ENCODE results near the gene LECT2. TPM values are rescaled to one million over a fixed set of nuclear protein-coding genes. Genes with fewer than 3 reads are reported as not detected.

LECT2 gene
- total and polyA plus RNA-seq, 10 of the 15 experiments (the other 5 are each of a cell fraction or from before 2014, with no cell fraction given): not detected

DNA sequence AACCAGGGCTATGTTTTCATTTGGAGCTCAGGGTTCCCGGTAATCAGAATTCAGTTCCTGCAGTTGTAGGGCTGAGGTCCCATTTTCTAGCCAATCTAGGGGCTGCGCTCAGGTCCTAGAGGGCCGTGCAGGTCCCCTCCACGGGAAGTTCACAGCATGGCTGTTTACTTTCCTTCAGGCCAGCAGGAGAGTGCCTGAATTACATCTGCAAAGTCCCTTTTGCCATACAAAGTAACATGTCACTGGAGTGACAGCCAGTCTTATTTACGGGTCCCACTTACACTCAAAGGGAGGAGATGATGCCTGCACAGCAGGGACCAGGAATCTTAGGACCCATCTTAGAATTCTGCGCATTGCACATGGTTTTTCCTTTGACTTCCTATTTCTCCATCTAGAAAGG lies 44.1 kb upstream of the LECT2 start (continued):
- no peak for TF ChIP-seq ZBTB4 (CRISPR knock-in tag; IDR thresholded peaks at IDR 0.05)

- BruUV-seq (replicated peaks): no TSS peak
- DNase-seq (ENCODE audit: low read depth, low spot score) (no peak), ATAC-seq (no peak), FAIRE-seq (no peak)
- H3K4me3 ChIP-seq: no peak overlapping the region
- H3K9ac ChIP-seq (ENCODE audit: control insufficient read depth, insufficient read depth, low read length): no peak overlapping the region
- H3K27ac ChIP-seq (ENCODE audit: control insufficient read depth, insufficient read depth): no peak overlapping the region
- 37% methylated on average over 8 of the region's 8 CpGs for WGBS (ENCODE audit: insufficient coverage, insufficient replicate concordance, low lambda C conversion rate, missing lambda C conversion rate)
- RAD21 ChIA-PET (ENCODE audit: unreplicated experiment): no interaction called here
- intact Hi-C loops (cut with micrococcal nuclease; ENCODE audit: unreplicated experiment) (no loop called here), in situ Hi-C loops (cut with MboI) (no loop called here)
- no peaks in the 10 kb centered on the region for H4K20me1 ChIP-seq (ENCODE audit: control insufficient read depth, insufficient read depth)
- no peaks in the 10 kb centered on the region for H3K79me2 ChIP-seq (ENCODE audit: control insufficient read depth, insufficient read depth, low read length)
- no peaks in the 10 kb centered on the region for H3K4me1 ChIP-seq (ENCODE audit: control insufficient read depth, insufficient read depth, low read length)
- SMC1A ChIA-PET (ENCODE audit: uncharacterized antibody, unreplicated experiment): interaction anchor here (1.2 kb wide), 1 partner anchor 64 kb away, joined by 4 read pairs; no protein-coding TSS in a partner anchor
- TF ChIP-seq ETV6 (conservative IDR thresholded peaks at IDR 0.05 in 1 of 2, IDR thresholded peaks at IDR 0.05 in 1 of 2; ENCODE audit: borderline replicate concordance in 1 of 2, low read depth in 1 of 2): no peak
- no peak for TF ChIP-seq NFYB (IDR thresholded peaks at IDR 0.05; ENCODE audit: insufficient read depth, low read depth, low read length)
- TF ChIP-seq GABPA (IDR thresholded peaks at IDR 0.05; ENCODE audit: low read depth): no peak
- no peak for TF ChIP-seq MEF2A (IDR thresholded peaks at IDR 0.05; ENCODE audit: insufficient read depth, low read depth, low read length)
- no peak overlapping the region for H3K4me2 ChIP-seq (ENCODE audit: control insufficient read depth, insufficient read depth)
- no peaks in the 10 kb centered on the region for H3K36me3 ChIP-seq (ENCODE audit: control insufficient read depth in 2 of 2, insufficient read depth in 2 of 2, low read length in 1 of 2)
- H3K27me3 ChIP-seq (replicated peaks in 1 of 2; ENCODE audit: control insufficient read depth in 2 of 2, insufficient read depth in 2 of 2, low read length in 1 of 2): peaks cover 0 to 3% of the 10 kb centered on the region in 2 experiments; a peak in 2 of 4 replicates
- POLR2A ChIA-PET: no interaction called here
- H3K9me3 ChIP-seq (replicated peaks; ENCODE audit: control insufficient read depth, insufficient read depth, low read length): no peaks in the 10 kb centered on the region
- CTCF ChIA-PET: no interaction called here
- H2AFZ ChIP-seq (ENCODE audit: control insufficient read depth, low read depth, low read length): no peak overlapping the region
These were observed 43.0 kb upstream of the LECT2 start for GRCh38 chr5:135997673-135998335.
